Measurements from ENCODE around the gene SMIM13.

DNA sequence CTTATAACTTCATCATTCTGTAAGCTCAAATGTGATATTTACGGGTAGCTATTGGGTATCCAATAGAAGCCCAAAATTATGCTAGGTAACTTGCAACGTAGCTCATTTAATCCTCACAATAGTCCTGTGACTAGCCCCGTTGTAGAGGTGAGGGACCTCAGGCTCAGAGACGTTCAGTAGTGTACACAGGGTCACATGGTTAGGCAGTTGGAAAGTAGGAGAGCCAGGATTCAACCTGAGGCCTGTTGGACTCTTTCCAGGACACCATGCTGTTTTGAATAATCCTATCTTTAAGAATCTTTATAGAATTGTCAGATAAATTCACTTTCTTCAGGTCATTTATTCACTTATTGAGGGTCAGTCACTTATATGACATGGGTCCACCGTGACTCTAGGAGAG lies 40.3 kb upstream of the SMIM13 start:
- TF ChIP-seq, protein P1, sequence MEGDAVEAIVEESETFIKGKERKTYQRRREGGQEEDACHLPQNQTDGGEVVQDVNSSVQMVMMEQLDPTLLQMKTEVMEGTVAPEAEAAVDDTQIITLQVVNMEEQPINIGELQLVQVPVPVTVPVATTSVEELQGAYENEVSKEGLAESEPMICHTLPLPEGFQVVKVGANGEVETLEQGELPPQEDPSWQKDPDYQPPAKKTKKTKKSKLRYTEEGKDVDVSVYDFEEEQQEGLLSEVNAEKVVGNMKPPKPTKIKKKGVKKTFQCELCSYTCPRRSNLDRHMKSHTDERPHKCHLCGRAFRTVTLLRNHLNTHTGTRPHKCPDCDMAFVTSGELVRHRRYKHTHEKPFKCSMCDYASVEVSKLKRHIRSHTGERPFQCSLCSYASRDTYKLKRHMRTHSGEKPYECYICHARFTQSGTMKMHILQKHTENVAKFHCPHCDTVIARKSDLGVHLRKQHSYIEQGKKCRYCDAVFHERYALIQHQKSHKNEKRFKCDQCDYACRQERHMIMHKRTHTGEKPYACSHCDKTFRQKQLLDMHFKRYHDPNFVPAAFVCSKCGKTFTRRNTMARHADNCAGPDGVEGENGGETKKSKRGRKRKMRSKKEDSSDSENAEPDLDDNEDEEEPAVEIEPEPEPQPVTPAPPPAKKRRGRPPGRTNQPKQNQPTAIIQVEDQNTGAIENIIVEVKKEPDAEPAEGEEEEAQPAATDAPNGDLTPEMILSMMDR (IDR thresholded peaks at IDR 0.05) = no peak
- no peak for TF ChIP-seq POLR2A (IDR thresholded peaks at IDR 0.05)
